Activated CD8-positive, alpha-beta T cell treated with anti-CD3 and anti-CD28 coated beads, Interleukin-2, amount 10 ng/mL, durations not matched to agents 7 days and 5 days (primary cell): ENCODE results near the gene ORC2. TPM values are rescaled to one million over a fixed set of nuclear protein-coding genes. Genes with fewer than 3 reads are reported as not detected.
A peak's percentile ranks its signal among the peaks of the same experiment; 100 is the strongest.

Experiments used
- ATAC-seq: fragments of 150-1000 bp; cut with Tn5 transposase; one replicate; pipeline ENCODE4 v1.10.0; 2021; ENCODE audit warnings: moderate library complexity
- CTCF ChIA-PET: fragments of 350-600 bp; sonication (Branson Sonifier 250); formaldehyde crosslinking; loops from one replicate; lab custom pipeline; 2021; ENCODE audit warnings: antibody characterized with exemption; lab: Charles Lee
- POLR2A ChIA-PET: fragments of 350-600 bp; sonication (Branson Sonifier 250); formaldehyde crosslinking; loops from one replicate; lab custom pipeline; 2021; ENCODE audit warnings: antibody characterized with exemption; lab: Charles Lee
- DNase-seq: peaks from one replicate; pipeline ENCODE4 v3.0.0-alpha.2; 2020
- H3K27ac Mint-ChIP-seq: one replicate; pipeline ENCODE4 v1.8.0; 2021; ENCODE audit warnings: mild to moderate bottlenecking, mixed read lengths
- H3K27me3 Mint-ChIP-seq: one replicate; pipeline ENCODE4 v1.8.0; 2021; ENCODE audit warnings: low read depth, mixed read lengths
- H3K36me3 Mint-ChIP-seq: one replicate; pipeline ENCODE4 v1.8.0; 2021; ENCODE audit warnings: low read depth, mixed read lengths
- H3K4me1 Mint-ChIP-seq: one replicate; pipeline ENCODE4 v1.8.0; 2021; ENCODE audit warnings: low read depth, mixed read lengths
- H3K4me3 Mint-ChIP-seq: one replicate; pipeline ENCODE4 v1.8.0; 2021; ENCODE audit warnings: mild to moderate bottlenecking, mixed read lengths
- H3K9me3 Mint-ChIP-seq: one replicate; pipeline ENCODE4 v1.8.0; 2022; ENCODE audit warnings: mixed read lengths; ENCODE audit not compliant: insufficient read depth
- total RNA-seq, 2 experiments: library from RNA; stranded (reverse); gene quantifications; one replicate each; pipeline ENCODE4 v1.2.3, GENCODE V29; 2021

Gene ORC2
- total RNA-seq, 2 experiments from 2014 or later: 47.4 to 57.2 TPM

DNA sequence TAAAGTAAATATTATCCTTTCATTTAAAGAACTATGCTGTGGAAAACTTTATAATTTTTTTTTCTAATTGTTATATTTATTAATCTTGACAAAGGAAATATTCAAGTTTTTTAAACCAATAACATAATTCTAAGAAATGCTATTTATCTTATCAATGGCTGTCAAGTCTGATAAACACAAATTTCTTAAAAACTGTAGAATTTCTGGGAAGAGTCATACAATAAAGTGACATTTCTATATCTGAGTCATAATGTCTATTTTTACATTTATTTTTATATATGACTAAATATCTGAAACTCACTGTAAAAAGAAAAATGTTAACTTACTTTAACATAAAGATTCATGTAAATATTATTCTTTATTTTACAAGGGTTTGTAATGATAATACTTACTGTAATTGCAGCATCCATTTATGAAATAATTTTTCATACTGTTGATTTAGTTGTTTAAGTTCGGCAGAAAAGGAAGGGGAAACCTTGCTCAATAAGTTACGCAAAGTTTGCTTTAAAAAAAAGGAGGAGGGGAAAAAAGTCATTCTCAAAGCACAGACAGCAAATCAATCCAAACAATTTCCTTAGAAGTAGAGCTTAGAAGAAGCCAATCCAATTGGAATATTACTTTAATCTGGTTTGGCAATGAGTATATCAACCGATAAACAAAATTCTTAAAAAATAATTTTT is 32.4 kb downstream of the ORC2 start:
- DNase-seq: no peak
- no peak overlapping the region for H3K27ac Mint-ChIP-seq
- no peak for ATAC-seq
- H3K4me3 Mint-ChIP-seq: no peak overlapping the region
- ChIA-PET POLR2A (no interaction called here), CTCF (interaction anchor here (1.1 kb wide), 1 partner anchor 301 kb away, joined by 4 read pairs; no protein-coding TSS in a partner anchor)
- no peaks in the 10 kb centered on the region for H3K27me3 Mint-ChIP-seq
- no peaks in the 10 kb centered on the region for H3K4me1 Mint-ChIP-seq
- H3K9me3 Mint-ChIP-seq: no peaks in the 10 kb centered on the region
- peaks cover 35% of the 10 kb centered on the region for H3K36me3 Mint-ChIP-seq

DNA sequence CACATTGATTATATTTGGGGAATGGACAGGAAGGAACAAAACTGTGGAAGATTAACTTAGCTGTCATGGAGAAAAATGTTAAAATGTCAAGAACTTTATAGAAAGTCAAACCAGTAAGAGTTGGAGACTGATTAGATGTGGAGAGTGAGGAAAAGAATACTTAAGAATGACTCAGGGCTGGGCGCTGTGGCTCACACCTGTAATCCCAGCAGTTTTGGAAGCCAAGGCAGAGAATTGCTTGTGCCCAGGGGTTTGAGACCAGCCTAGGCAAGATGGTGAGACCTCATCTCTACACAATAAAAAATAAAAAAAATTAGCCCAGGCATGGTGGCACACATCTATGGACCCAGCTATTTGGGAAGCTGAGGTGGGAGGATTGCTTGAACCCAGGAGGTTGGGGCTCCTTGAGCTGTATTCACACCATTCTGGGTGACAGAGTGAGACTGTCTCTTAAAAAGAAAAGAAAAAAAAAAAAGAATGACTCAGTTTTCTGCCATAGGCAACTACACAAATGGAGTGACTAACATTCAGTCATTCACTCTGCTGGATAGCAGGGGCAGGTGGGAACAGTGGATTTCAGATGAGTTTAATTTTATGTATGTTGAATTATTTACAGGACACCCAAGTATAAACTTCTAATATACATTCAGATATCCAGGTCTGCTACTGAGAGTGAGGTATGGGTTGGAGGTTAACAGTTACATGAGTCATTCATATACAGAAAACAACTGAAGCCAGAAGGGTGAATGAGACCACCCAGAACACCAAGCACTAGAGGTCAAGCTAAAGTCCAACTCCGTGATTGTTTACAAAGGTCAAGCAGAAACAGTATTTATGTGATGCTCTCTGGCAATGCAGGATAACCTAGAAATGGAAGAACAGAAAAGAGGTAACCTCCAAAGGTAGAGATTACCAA is 33.9 kb downstream of the ORC2 start:
- H3K9me3 Mint-ChIP-seq: no peaks in the 10 kb centered on the region
- ATAC-seq (no peak), DNase-seq (no peak)
- POLR2A ChIA-PET: no interaction called here
- CTCF ChIA-PET: interaction anchor here (0.9 to 1.0 kb wide), 2 partner anchors 143 to 248 kb away, joined by 3 read pairs; partner anchors contain the start of gene NDUFB3
- H3K4me1 Mint-ChIP-seq: no peaks in the 10 kb centered on the region
- H3K27ac Mint-ChIP-seq: peak overlapping the region; percentile 12
- no peaks in the 10 kb centered on the region for H3K27me3 Mint-ChIP-seq
- H3K36me3 Mint-ChIP-seq: peaks cover 34% of the 10 kb centered on the region
- H3K4me3 Mint-ChIP-seq: no peak overlapping the region

DNA sequence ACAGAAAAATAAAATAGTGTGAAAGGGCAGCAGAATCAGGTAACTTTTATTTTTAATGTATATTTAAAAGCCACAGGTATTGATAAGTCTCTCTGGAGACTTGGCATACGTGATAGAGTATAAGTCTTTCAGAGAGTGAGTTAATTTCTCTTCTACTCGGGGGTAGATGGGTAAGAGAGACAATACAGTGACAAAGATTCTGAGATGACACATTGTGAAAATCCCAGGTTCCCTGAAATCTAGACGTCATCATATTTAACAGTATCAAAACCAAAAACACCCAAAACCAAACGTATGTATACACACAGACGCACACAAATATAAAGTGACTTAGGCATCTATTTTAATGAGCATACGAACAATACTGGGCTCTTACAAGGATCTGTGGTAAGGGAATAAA is 41.0 kb downstream of the ORC2 start:
- Mint-ChIP-seq H3K9me3 (no peaks in the 10 kb centered on the region), H3K36me3 (peaks cover 38% of the 10 kb centered on the region)
- POLR2A ChIA-PET: no interaction called here

DNA sequence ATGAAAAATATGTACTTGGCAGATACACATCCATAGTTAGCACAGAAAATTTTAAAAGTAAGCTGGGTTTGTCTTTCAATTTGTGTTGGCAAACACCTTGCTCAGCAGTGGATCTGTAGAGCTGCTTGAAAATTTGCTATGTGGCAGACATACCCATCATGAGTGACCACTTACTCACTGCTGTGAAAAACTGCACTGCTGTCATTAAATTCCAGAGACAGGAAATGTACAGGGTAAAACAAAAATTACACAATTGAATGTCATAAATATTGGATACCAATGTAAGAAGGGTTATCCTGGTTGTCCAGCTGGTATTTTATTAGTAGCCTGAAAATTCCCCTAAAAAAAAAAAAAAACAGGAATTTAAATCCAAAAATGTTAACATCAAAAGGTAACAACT is 49.8 kb downstream of the ORC2 start:
- POLR2A ChIA-PET: no interaction called here
- Mint-ChIP-seq H3K4me3 (no peak overlapping the region), H3K27ac (no peak overlapping the region), H3K27me3 (no peaks in the 10 kb centered on the region), H3K4me1 (no peaks in the 10 kb centered on the region), H3K9me3 (no peaks in the 10 kb centered on the region), H3K36me3 (peaks cover 42% of the 10 kb centered on the region)
- ATAC-seq: no peak
- CTCF ChIA-PET: interaction anchor here (1.1 to 4.2 kb wide), 4 partner anchors 8 to 264 kb away, joined by 3 to 22 read pairs (median 8); no protein-coding TSS in a partner anchor
- no peak for DNase-seq

More for the DNA sequence above, 41.0 kb downstream of the ORC2 start:
- Mint-ChIP-seq H3K4me1 (no peaks in the 10 kb centered on the region), H3K27ac (no peak overlapping the region), H3K27me3 (no peaks in the 10 kb centered on the region), H3K4me3 (no peak overlapping the region)
- no peak for ATAC-seq
- no peak for DNase-seq
- CTCF ChIA-PET: interaction anchor here (1.0 to 1.5 kb wide), 2 partner anchors 21 to 146 kb away, joined by 3 to 4 read pairs; no protein-coding TSS in a partner anchor

DNA sequence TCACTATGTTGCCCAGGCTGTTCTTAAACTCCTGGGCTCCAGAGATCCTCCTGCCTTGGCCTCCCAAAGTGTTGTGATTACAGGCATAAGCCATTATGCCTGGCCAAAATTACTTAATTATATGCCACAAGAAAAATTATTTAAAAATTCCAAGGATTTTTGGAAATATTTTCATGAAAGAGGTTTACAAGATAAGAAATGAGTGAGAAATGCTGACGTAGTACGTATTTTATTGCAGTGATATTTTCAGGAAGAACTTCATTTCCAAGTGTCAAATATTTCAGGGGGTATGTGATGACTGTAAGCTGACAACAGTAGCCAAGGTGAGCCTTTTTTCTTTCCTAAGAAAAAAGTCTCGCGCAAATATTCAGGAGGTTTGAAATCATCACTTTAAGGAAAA is 53.5 kb downstream of the ORC2 start:
- H3K36me3 Mint-ChIP-seq: peaks cover 37% of the 10 kb centered on the region
- POLR2A ChIA-PET: no interaction called here
- no peak for DNase-seq
- no peaks in the 10 kb centered on the region for H3K9me3 Mint-ChIP-seq
- CTCF ChIA-PET: no interaction called here
- no peak for ATAC-seq
- H3K27me3 Mint-ChIP-seq: no peaks in the 10 kb centered on the region
- no peak overlapping the region for H3K27ac Mint-ChIP-seq
- no peak overlapping the region for H3K4me3 Mint-ChIP-seq
- no peaks in the 10 kb centered on the region for H3K4me1 Mint-ChIP-seq

DNA sequence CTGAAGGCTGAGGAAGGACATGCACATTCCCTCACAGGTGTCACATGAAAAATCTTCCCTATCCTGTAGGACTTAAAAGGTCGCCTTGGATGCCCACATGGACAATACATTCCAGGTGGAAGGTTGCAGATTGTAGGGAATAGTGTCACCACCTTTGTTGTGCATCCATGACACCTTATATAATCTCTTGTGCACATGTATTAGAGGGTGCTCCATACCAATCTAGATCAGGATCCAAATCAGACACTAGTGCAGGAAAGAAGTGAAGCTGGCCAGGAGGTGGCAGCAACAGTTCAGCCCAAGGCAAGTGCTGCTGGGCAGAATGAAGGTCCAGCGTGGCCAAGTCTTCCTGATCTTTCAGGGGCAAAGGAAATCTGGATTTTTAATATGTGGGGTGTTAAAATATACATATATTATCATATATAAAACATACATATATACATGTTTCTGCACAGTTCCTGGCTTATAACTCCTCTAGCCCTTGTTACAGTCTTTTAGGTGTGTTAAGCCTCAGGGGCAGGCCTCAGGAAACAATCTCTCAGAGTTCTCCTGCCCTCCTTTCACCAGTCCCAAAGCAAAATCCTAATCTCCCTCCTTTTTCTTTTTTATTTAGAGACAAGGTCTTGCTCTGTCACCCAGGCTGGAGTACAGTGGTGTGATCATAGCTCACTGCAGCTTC is 57.7 kb downstream of the ORC2 start:
- ChIA-PET POLR2A (interaction anchor here (0.7 to 1.8 kb wide), 5 partner anchors 58 to 326 kb away, joined by 3 to 9 read pairs (median 4); partner anchors contain the start of gene ORC2), CTCF (interaction anchor here (0.6 to 5.7 kb wide), 30 partner anchors 8 to 327 kb away, joined by 3 to 101 read pairs (median 4); partner anchors contain the start of genes CASP10, HYCC2, NDUFB3 and NIF3L1)
- Mint-ChIP-seq H3K36me3 (peaks cover 33% of the 10 kb centered on the region), H3K27ac (no peak overlapping the region), H3K4me3 (no peak overlapping the region), H3K9me3 (no peaks in the 10 kb centered on the region), H3K27me3 (no peaks in the 10 kb centered on the region), H3K4me1 (peaks cover 10% of the 10 kb centered on the region)
- DNase-seq: peak; percentile 69
- peak; percentile 57 for ATAC-seq

DNA sequence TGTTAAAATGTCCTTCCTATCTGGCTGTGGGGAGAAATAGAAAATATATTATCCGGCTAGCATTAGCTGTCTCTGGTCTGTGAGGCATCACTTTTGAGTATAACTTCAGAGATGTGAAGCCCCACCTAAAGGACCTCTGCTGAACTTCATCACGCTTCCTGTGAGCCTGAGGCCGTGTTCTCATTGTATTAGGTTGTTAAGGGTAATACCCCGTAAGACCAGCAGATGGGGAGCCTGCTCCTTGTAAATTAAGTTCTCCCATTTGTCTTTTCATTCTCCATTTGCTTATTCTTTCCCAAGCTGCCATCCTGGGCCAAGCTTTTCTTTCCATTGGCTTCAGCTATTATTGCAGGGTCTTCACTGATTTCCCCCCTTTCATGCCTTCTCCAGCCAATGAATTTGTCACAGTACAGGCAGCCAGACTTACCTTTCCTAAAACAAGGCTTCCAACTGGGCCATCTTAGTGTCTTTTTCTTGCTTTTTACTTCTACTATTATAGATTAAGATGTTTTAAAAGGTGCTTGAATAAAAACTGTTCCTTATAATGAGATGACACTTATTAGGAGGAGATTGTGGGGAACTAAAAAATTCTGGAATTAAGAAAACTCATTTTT is 61.9 kb downstream of the ORC2 start:
- Mint-ChIP-seq H3K36me3 (peaks cover 52% of the 10 kb centered on the region), H3K4me1 (peaks cover 24% of the 10 kb centered on the region), H3K9me3 (no peaks in the 10 kb centered on the region), H3K27ac (peak overlapping the region; percentile 25), H3K27me3 (no peaks in the 10 kb centered on the region), H3K4me3 (no peak overlapping the region)
- peak; percentile 100 for ATAC-seq
- peak; percentile 89 for DNase-seq
- ChIA-PET POLR2A (interaction anchor here (0.6 to 1.6 kb wide), 8 partner anchors 12 to 281 kb away, joined by 3 to 10 read pairs (median 4); partner anchors contain the start of genes CASP10, CLK1, NIF3L1 and PPIL3), CTCF (interaction anchor here (0.7 to 2.1 kb wide), 34 partner anchors 9 to 550 kb away, joined by 3 to 35 read pairs (median 5); partner anchors contain the start of genes CASP10, HYCC2, NDUFB3 and NIF3L1)

DNA sequence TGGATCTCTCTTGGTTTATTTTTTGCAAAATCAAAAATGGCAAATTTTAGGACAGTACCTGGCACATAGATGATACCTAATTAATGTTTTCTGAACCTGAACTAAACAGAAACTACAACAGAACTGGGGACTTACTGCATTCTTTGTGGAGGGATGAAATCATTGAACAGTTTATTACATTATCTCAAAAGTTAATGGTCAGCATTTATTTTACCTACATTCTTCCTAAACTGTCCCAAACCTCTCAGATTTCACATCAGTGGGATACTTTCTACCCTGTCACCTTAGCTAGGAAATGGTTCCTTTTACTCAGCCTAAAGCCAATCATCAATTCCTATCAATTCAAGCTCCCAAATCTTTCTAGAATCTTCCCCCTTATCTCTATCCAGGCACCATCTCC is 64.0 kb downstream of the ORC2 start:
- H3K36me3 Mint-ChIP-seq: peaks cover 55% of the 10 kb centered on the region
- DNase-seq (no peak), ATAC-seq (no peak)
- POLR2A ChIA-PET: interaction anchor here (2.3 kb wide), 1 partner anchor 10 kb away, joined by 9 read pairs; the partner anchor contains the start of genes NIF3L1 and PPIL3
- H3K9me3 Mint-ChIP-seq: no peaks in the 10 kb centered on the region
- H3K4me1 Mint-ChIP-seq: peaks cover 24% of the 10 kb centered on the region
- H3K4me3 Mint-ChIP-seq: no peak overlapping the region
- H3K27me3 Mint-ChIP-seq: no peaks in the 10 kb centered on the region
- no peak overlapping the region for H3K27ac Mint-ChIP-seq
- CTCF ChIA-PET: interaction anchor here (0.7 to 1.1 kb wide), 2 partner anchors 170 to 259 kb away, joined by 3 read pairs; no protein-coding TSS in a partner anchor

DNA sequence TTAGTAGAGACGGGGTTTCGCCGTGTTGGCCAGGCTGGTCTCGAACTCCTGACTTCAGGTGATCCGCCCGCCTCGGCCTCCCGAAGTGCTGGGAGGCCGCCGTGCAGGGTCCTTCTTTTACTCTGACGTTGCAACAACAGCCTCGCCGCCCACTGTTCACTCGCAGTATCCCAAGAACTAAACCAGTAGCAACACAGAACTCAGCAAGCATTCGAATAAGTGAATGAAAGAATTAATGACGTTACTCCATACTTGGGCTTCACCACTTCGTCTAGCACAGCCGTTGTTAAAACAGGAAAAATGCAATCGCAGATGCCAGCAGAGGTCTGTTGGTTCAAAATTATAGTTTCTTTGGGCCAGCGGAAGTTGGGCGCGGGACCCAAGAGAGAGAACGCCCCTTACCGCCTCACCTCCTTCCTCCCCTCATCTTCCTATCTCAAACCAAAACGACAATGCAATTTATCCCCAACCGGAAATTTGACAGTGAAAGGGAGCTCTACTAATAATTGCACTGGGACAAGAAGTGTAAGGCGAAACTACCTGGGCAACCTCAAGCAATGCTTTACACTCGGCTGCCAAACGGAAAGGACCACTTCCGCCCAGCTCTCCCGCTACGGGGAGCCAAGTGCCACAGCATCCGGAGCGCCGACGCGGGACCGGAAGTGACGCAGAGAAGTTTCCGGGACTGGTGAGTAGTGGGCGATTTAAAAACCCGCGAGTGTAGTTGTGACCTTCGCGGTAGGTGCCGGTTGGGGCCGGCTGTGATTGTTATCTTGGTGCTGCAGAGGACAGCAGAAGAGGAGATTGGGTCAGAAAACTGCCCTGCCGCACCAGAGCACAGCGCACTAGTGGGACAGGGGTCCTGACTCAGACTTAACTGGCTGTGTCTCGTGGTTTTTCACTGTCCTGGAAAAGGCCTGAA is 74.5 kb downstream of the ORC2 start, which contains the start of the genes NIF3L1 and PPIL3:
NIF3L1 (plus strand) TSS at position 668 of the 922 bp plus-strand sequence. CDS start 2,573 bp downstream, outside the sequence.
PPIL3 (minus strand) TSS at position 374 of the 922 bp plus-strand sequence. CDS start 1,462 bp downstream, outside the sequence.
- POLR2A ChIA-PET: interaction anchor here (0.6 to 5.4 kb wide), 34 partner anchors 9 to 525 kb away, joined by 3 to 138 read pairs (median 5); partner anchors contain the start of genes AOX1, CASP10, CASP8 and CFLAR
- CTCF ChIA-PET: interaction anchor here (0.6 to 3.2 kb wide), 15 partner anchors 12 to 365 kb away, joined by 3 to 23 read pairs (median 5); partner anchors contain the start of genes CASP10 and CLK1
- no peaks in the 10 kb centered on the region for H3K9me3 Mint-ChIP-seq
- peak within 1 kb of the TSS; percentile 90 for H3K4me3 Mint-ChIP-seq
- H3K27ac Mint-ChIP-seq: peak within 1 kb of the TSS; percentile 98
- peaks cover 53% of the 10 kb centered on the region for H3K36me3 Mint-ChIP-seq
- no peaks in the 10 kb centered on the region for H3K27me3 Mint-ChIP-seq
- DNase-seq (peak; percentile 99), ATAC-seq (peak; percentile 86)
- H3K4me1 Mint-ChIP-seq: peaks cover 49% of the 10 kb centered on the region
